Fibroblast of lung (primary cell): ENCODE measurements around the gene CDH24. TPM values are rescaled to one million over a fixed set of nuclear protein-coding genes. Genes with fewer than 3 reads are reported as not detected.

Source experiments
- DNase-seq, 2 donors: peaks; one replicate each; pipeline versions ENCODE4 v3.0.0 to v3.0.0-alpha.2; 2010; ENCODE audit warnings: low read depth in 2 of 2
- H2AFZ ChIP-seq: 2 replicates; pipeline ENCODE4 v1.5.1; 2012; ENCODE audit warnings: low read length, control low read depth, inconsistent platforms
- H3K27ac ChIP-seq: 2 replicates; pipeline ENCODE4 v1.5.1; 2011; ENCODE audit warnings: low read length, control low read depth; ENCODE audit not compliant: insufficient read depth
- H3K27me3 ChIP-seq: 2 replicates; pipeline ENCODE4 v1.5.1; 2011; ENCODE audit warnings: mild to moderate bottlenecking, low read length; ENCODE audit not compliant: control insufficient read depth, insufficient read depth
- H3K36me3 ChIP-seq: 2 replicates; pipeline ENCODE4 v1.5.1; 2011; ENCODE audit warnings: low read length; ENCODE audit not compliant: control insufficient read depth, insufficient read depth
- H3K4me1 ChIP-seq: 2 replicates; pipeline ENCODE4 v1.5.1; 2011; ENCODE audit warnings: low read length; ENCODE audit not compliant: control insufficient read depth, insufficient read depth; ENCODE audit errors: extremely low read depth
- H3K4me2 ChIP-seq: 2 replicates; pipeline ENCODE4 v1.5.1; 2011; ENCODE audit warnings: low read length, control low read depth; ENCODE audit not compliant: insufficient read depth; ENCODE audit errors: extremely low read depth
- H3K4me3 ChIP-seq, 4 experiments: fragments of 200-600 bp in 1 of 4; sonication (generic) in 1 of 4; replicated peaks in 1 of 4; 2 replicates each; pipeline ENCODE4 v1.5.1; 2011 to 2016; ENCODE audit warnings: low read length in 4 of 4, low read depth in 3 of 4, mild to moderate bottlenecking in 3 of 4, control low read depth in 2 of 4, inconsistent platforms in 1 of 4, mixed read lengths in 1 of 4; ENCODE audit not compliant: insufficient read depth in 1 of 4; ENCODE audit errors: control extremely low read depth in 1 of 4
- H3K79me2 ChIP-seq: 2 replicates; pipeline ENCODE4 v1.5.1; 2012; ENCODE audit warnings: mild to moderate bottlenecking, low read length, inconsistent platforms; ENCODE audit not compliant: control insufficient read depth, insufficient read depth
- H3K9ac ChIP-seq: 2 replicates; pipeline ENCODE4 v1.5.1; 2011; ENCODE audit warnings: mild to moderate bottlenecking, low read length, control low read depth; ENCODE audit not compliant: insufficient read depth
- H3K9me3 ChIP-seq: 2 replicates; pipeline ENCODE4 v1.5.1; 2012; ENCODE audit warnings: low read depth, low read length; ENCODE audit not compliant: control insufficient read depth, insufficient read depth
- H4K20me1 ChIP-seq: 2 replicates; pipeline ENCODE4 v1.5.1; 2011; ENCODE audit warnings: low read length; ENCODE audit not compliant: control insufficient read depth, insufficient read depth; ENCODE audit errors: extremely low read depth
- EZH2 ChIP-seq: IDR thresholded peaks from 2 replicates; pipeline ENCODE4 v1.5.1; 2012; ENCODE audit warnings: low read length, control low read depth, mild to moderate bottlenecking; ENCODE audit errors: missing control alignments
- polyA plus RNA-seq, 2 donors: library from polyadenylated mRNA; depleted of rRNA in 1 of 2; stranded (reverse) in 1 of 2; unstranded in 1 of 2; fragments of >200 nt; gene quantifications; 2 replicates each; pipeline ENCODE4 v1.2.1, GENCODE V29; 2011 to 2012; ENCODE audit warnings: missing spikeins in 1 of 2
- total RNA-seq: library from RNA; depleted of rRNA; stranded (reverse); fragments of >200 nt; gene quantifications from 2 replicates; pipeline ENCODE4 v1.2.1, GENCODE V29; 2014
- TF ChIP-seq, protein P1 (sequence below), 2 donors: IDR thresholded peaks in 1 of 2; conservative IDR thresholded peaks in 1 of 2; 1 replicate in 1 of 2; 2 replicates in 1 of 2; pipeline ENCODE4 v1.5.1; 2011 to 2012; ENCODE audit warnings: low read length in 2 of 2, control low read depth in 1 of 2, inconsistent platforms in 1 of 2, low read depth in 1 of 2, mild to moderate bottlenecking in 1 of 2

Gene CDH24
- total and polyA plus RNA-seq, 2 donors (not counting 1 experiment from before 2014, with no cell fraction given) = 5.0 to 5.6 TPM

- peak overlapping the region; percentile 83 for H3K27ac ChIP-seq
- H2AFZ ChIP-seq = no peak overlapping the region
- H3K4me1 ChIP-seq = peaks cover 20% of the 10 kb centered on the region
- H3K9ac ChIP-seq = peak overlapping the region; percentile 76
- no peaks in the 10 kb centered on the region for H3K27me3 ChIP-seq
- H3K36me3 ChIP-seq = peaks cover 24% of the 10 kb centered on the region
- no peaks in the 10 kb centered on the region for H3K9me3 ChIP-seq
- peak overlapping the region; percentile 68 to 98 (median 88) for H3K4me3 ChIP-seq
- peak overlapping the region; percentile 94 for H3K4me2 ChIP-seq
- H3K79me2 ChIP-seq = peaks cover 54% of the 10 kb centered on the region
- no peak for DNase-seq
- H4K20me1 ChIP-seq = no peaks in the 10 kb centered on the region
- TF ChIP-seq EZH2 = no peak
- TF ChIP-seq, protein P1, sequence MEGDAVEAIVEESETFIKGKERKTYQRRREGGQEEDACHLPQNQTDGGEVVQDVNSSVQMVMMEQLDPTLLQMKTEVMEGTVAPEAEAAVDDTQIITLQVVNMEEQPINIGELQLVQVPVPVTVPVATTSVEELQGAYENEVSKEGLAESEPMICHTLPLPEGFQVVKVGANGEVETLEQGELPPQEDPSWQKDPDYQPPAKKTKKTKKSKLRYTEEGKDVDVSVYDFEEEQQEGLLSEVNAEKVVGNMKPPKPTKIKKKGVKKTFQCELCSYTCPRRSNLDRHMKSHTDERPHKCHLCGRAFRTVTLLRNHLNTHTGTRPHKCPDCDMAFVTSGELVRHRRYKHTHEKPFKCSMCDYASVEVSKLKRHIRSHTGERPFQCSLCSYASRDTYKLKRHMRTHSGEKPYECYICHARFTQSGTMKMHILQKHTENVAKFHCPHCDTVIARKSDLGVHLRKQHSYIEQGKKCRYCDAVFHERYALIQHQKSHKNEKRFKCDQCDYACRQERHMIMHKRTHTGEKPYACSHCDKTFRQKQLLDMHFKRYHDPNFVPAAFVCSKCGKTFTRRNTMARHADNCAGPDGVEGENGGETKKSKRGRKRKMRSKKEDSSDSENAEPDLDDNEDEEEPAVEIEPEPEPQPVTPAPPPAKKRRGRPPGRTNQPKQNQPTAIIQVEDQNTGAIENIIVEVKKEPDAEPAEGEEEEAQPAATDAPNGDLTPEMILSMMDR (conservative IDR thresholded peaks at IDR 0.05 in 1 of 2, IDR thresholded peaks at IDR 0.05 in 1 of 2; ENCODE audit: low read depth in 1 of 2, low read length in 2 of 2) = no peak
Observed at GRCh38 chr14:23070262-23071129, 13.2 kb upstream of the CDH24 start.

GRCh38 chr14:23069413-23069806 is 12.1 kb upstream of the CDH24 start:
- no peak overlapping the region for H3K9ac ChIP-seq
- H3K36me3 ChIP-seq = peaks cover 20% of the 10 kb centered on the region
- H4K20me1 ChIP-seq = no peaks in the 10 kb centered on the region
- H3K27me3 ChIP-seq = no peaks in the 10 kb centered on the region
- no peak for TF ChIP-seq EZH2
- TF ChIP-seq, protein P1 (conservative IDR thresholded peaks at IDR 0.05 in 1 of 2, IDR thresholded peaks at IDR 0.05 in 1 of 2; ENCODE audit: low read depth in 1 of 2, low read length in 2 of 2) = no peak
- peaks cover 54% of the 10 kb centered on the region for H3K79me2 ChIP-seq
- H3K27ac ChIP-seq = peak overlapping the region; percentile 24
- DNase-seq = no peak
- peak overlapping the region; percentile 44 for H3K4me2 ChIP-seq
- peak overlapping the region in 2 of 4 experiments; percentile 43 to 45 for H3K4me3 ChIP-seq
- H3K4me1 ChIP-seq = peaks cover 20% of the 10 kb centered on the region
- H3K9me3 ChIP-seq = no peaks in the 10 kb centered on the region
- no peak overlapping the region for H2AFZ ChIP-seq

DNA sequence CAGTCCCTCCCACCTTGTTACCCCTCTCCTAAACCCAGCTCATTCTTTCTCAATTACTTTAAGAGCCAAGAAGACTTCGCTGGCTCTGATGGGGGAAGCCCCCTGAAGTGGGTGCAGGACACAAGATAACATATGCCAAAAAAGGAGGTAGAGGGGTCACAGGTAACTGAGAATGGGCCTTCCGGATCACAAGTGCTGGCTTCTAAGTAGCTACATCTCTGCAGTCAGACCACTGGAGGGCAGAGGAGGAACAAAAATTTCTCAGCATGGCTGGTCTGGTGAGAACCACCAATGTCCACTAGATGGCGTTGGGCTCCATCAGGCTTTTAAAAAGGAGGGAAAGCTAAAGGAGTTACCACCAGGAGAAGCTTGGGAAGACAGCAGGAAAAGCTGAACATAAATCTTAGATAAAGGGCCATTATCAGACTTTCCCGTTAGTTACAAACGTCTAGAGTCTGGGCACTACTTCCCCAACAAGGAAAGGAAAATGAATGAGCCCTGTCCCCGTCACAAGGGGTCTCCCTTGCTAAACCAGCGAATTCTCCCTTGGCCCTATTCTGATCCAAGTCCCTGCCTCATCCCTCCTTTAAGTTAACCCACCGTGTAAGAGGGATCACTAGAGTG is 11.6 kb upstream of the CDH24 start:
- Histone ChIP-seq H3K36me3 (peaks cover 25% of the 10 kb centered on the region), H3K4me2 (peak overlapping the region; percentile 53), H3K4me3 (peak overlapping the region in 2 of 4 experiments; percentile 43 to 45), H3K9me3 (no peaks in the 10 kb centered on the region), H3K9ac (no peak overlapping the region), H3K79me2 (peaks cover 58% of the 10 kb centered on the region), H2AFZ (no peak overlapping the region), H3K27ac (no peak overlapping the region), H3K4me1 (peaks cover 20% of the 10 kb centered on the region), H4K20me1 (no peaks in the 10 kb centered on the region), H3K27me3 (no peaks in the 10 kb centered on the region)
- DNase-seq = peak; percentile 86 to 95
- TF ChIP-seq, protein P1 (conservative IDR thresholded peaks at IDR 0.05 in 1 of 2, IDR thresholded peaks at IDR 0.05 in 1 of 2; ENCODE audit: low read depth in 1 of 2, low read length in 2 of 2) = peak; percentile 100
- TF ChIP-seq EZH2 = no peak
